Neural crest cell (in vitro differentiated cells): ENCODE results near the gene MARCHF5. TPM values are rescaled to one million over a fixed set of nuclear protein-coding genes. Genes with fewer than 3 reads are reported as not detected.

Experiments
- DNase-seq: peaks from one replicate; pipeline ENCODE4 v3.0.0; 2021; ENCODE audit warnings: low read depth, mixed read lengths, low spot score
- H3K27ac Mint-ChIP-seq: one replicate; pipeline ENCODE4 v1.8.0; 2021; ENCODE audit warnings: mild to moderate bottlenecking, mixed read lengths; ENCODE audit not compliant: unreplicated experiment
- H3K27me3 Mint-ChIP-seq: 2 replicates; pipeline ENCODE4 v1.8.0; 2021; ENCODE audit warnings: low read depth, mild to moderate bottlenecking, mixed read lengths
- H3K36me3 Mint-ChIP-seq: 2 replicates; pipeline ENCODE4 v1.8.0; 2021; ENCODE audit warnings: low read depth, mild to moderate bottlenecking, mixed read lengths
- H3K4me1 Mint-ChIP-seq: 2 replicates; pipeline ENCODE4 v1.8.0; 2021; ENCODE audit warnings: mixed read lengths
- H3K4me3 Mint-ChIP-seq: one replicate; pipeline ENCODE4 v1.8.0; 2021; ENCODE audit warnings: mild to moderate bottlenecking, mixed read lengths
- H3K9me3 Mint-ChIP-seq: 2 replicates; pipeline ENCODE4 v1.8.0; 2021; ENCODE audit warnings: mixed read lengths
- total RNA-seq: library from RNA; stranded (reverse); gene quantifications from 2 replicates; pipeline ENCODE4 v1.2.1, GENCODE V29; 2021
- TF ChIP-seq, protein P1 (sequence below): fragments of 200-600 bp; sonication (generic); conservative IDR thresholded peaks from 2 replicates; pipeline ENCODE4 v1.5.0; 2021; ENCODE audit warnings: antibody characterized with exemption, mild to moderate bottlenecking

Gene MARCHF5
- total RNA-seq, 1 donor from 2014 or later = 56.2 TPM

GRCh38 chr10:92268748-92269147 lies 22.2 kb upstream of the MARCHF5 start:
- no peak overlapping the region for H3K27ac Mint-ChIP-seq
- TF ChIP-seq, protein P1, sequence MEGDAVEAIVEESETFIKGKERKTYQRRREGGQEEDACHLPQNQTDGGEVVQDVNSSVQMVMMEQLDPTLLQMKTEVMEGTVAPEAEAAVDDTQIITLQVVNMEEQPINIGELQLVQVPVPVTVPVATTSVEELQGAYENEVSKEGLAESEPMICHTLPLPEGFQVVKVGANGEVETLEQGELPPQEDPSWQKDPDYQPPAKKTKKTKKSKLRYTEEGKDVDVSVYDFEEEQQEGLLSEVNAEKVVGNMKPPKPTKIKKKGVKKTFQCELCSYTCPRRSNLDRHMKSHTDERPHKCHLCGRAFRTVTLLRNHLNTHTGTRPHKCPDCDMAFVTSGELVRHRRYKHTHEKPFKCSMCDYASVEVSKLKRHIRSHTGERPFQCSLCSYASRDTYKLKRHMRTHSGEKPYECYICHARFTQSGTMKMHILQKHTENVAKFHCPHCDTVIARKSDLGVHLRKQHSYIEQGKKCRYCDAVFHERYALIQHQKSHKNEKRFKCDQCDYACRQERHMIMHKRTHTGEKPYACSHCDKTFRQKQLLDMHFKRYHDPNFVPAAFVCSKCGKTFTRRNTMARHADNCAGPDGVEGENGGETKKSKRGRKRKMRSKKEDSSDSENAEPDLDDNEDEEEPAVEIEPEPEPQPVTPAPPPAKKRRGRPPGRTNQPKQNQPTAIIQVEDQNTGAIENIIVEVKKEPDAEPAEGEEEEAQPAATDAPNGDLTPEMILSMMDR = no peak
- no peaks in the 10 kb centered on the region for H3K9me3 Mint-ChIP-seq
- no peaks in the 10 kb centered on the region for H3K36me3 Mint-ChIP-seq
- no peaks in the 10 kb centered on the region for H3K4me1 Mint-ChIP-seq
- no peak for DNase-seq
- H3K4me3 Mint-ChIP-seq = no peak overlapping the region
- H3K27me3 Mint-ChIP-seq = no peaks in the 10 kb centered on the region

DNA sequence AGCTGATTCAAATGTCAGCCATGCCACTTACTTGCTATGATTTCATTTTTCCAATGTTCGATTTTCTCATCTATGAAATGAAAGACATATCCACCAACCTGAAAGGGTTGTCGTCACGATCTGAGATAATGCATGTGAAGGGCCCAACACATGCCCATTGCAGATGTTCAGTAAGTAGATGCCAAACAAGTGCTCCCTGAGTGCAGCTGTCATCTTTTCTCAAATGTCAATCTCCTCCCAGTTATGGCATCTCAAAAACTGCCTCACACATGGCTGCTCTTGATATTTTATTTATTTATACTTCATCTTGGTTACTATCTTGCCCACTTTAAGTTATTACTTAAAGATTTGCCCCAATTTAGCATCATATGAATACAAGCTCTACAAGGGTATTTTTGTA lies 16.9 kb upstream of the MARCHF5 start:
- TF ChIP-seq, protein P1 = no peak
- H3K27me3 Mint-ChIP-seq = no peaks in the 10 kb centered on the region
- H3K4me3 Mint-ChIP-seq = no peak overlapping the region
- H3K27ac Mint-ChIP-seq = no peak overlapping the region
- no peaks in the 10 kb centered on the region for H3K36me3 Mint-ChIP-seq
- no peak for DNase-seq
- no peaks in the 10 kb centered on the region for H3K4me1 Mint-ChIP-seq
- H3K9me3 Mint-ChIP-seq = no peaks in the 10 kb centered on the region

DNA sequence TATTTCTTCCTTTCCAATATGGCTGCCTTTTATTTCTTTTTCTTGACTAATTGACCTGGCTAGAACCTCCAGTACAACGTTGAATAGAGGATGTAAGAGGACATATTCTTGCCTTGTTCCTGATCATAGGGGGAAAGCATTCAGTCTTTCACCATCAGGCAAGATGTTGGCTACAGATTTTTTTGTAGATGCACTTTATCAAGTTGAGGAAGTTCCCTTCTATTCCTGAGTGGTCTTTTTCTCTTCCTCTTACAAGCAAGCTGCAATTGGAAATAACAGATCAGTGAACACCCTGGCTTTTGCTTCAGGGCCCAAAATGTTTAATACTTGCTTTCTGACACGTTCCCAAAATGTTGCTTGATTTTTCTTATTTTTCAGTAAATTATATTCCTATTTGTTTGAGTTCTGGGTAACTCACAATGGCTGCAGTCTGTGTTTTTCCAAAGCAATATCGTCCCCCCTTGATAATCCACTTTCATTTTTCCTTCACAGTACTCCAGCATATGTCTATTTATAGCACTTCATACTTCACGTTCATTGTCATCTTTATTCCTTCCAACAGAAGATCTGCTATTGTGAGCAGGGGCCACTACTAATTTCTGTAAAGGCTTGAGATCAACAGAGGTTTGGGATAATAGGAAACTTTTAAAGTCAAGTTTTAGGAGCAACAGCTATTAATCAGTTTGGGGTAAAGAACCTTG lies 11.8 kb upstream of the MARCHF5 start:
- TF ChIP-seq, protein P1 = no peak
- H3K36me3 Mint-ChIP-seq = no peaks in the 10 kb centered on the region
- no peak for DNase-seq

GRCh38 chr10:92284112-92284704 lies 6.8 kb upstream of the MARCHF5 start:
- no peaks in the 10 kb centered on the region for H3K9me3 Mint-ChIP-seq
- TF ChIP-seq, protein P1 = no peak
- DNase-seq = no peak
- H3K4me3 Mint-ChIP-seq = no peak overlapping the region
- no peaks in the 10 kb centered on the region for H3K36me3 Mint-ChIP-seq
- no peak overlapping the region for H3K27ac Mint-ChIP-seq
- H3K27me3 Mint-ChIP-seq = no peaks in the 10 kb centered on the region
- no peaks in the 10 kb centered on the region for H3K4me1 Mint-ChIP-seq

More for the DNA sequence above, 11.8 kb upstream of the MARCHF5 start:
- Mint-ChIP-seq H3K4me3 (no peak overlapping the region), H3K4me1 (no peaks in the 10 kb centered on the region), H3K27ac (no peak overlapping the region), H3K9me3 (no peaks in the 10 kb centered on the region), H3K27me3 (no peaks in the 10 kb centered on the region)

- Mint-ChIP-seq H3K4me3 (peak overlapping the region; percentile 90), H3K27ac (no peak overlapping the region)
Measured at GRCh38 chr10:92290076-92290836, 711 bp upstream of the MARCHF5 start.

More at GRCh38 chr10:92290076-92290836, 711 bp upstream of the MARCHF5 start:
- Mint-ChIP-seq H3K4me1 (peaks cover 29% of the 10 kb centered on the region), H3K36me3 (no peaks in the 10 kb centered on the region), H3K9me3 (no peaks in the 10 kb centered on the region), H3K27me3 (peaks cover 3% of the 10 kb centered on the region)
- no peak for DNase-seq
- TF ChIP-seq, protein P1 = no peak
